ENCODE results near the gene DMBX1.

DMBX1 gene

DNA sequence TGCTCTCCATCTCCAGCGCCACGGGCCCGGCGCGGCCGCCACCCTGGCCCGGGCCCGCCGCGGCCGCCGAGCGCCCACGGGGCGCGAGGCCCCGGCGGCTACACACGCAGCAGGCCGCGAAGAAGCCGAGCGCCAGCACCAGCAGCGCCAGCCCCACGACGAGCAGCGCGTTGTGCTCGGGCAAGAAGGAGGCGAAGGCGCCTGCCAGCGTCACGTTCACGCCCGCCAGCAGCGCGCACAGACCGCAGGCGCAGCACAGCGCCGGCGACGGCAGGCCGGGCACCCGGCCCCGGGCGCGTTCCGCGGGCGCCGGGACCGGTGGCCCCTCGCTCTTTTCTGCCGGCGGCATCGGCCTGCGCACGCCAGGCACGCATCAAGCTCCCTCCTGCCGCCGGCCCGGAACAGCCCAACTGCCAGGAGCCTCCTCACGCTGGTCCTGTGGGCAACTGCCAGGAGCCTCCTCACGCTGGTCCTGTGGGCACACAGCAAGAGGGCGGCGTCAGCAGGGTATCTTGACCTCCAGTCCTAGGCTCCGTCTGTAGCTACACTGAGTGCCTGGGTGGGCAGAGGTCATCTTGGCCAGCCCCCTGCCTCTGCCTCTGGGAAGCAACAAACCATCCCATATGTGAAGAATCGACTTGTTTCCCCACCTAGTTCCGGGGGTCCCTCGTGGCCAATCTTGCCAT is 43.7 kb downstream of the DMBX1 start:
- H3K9me3 ChIP-seq (ENCODE audit: control insufficient read depth, low read length) = no peaks in the 10 kb centered on the region
- no peak overlapping the region for H3K27ac ChIP-seq
- no peaks in the 10 kb centered on the region for H3K79me2 ChIP-seq
- no peak overlapping the region for H3K9ac ChIP-seq
- no peaks in the 10 kb centered on the region for H3K4me1 ChIP-seq
- no peaks in the 10 kb centered on the region for H3K27me3 ChIP-seq (ENCODE audit: control insufficient read depth, insufficient read depth, low read length)
- TF ChIP-seq, protein P1, sequence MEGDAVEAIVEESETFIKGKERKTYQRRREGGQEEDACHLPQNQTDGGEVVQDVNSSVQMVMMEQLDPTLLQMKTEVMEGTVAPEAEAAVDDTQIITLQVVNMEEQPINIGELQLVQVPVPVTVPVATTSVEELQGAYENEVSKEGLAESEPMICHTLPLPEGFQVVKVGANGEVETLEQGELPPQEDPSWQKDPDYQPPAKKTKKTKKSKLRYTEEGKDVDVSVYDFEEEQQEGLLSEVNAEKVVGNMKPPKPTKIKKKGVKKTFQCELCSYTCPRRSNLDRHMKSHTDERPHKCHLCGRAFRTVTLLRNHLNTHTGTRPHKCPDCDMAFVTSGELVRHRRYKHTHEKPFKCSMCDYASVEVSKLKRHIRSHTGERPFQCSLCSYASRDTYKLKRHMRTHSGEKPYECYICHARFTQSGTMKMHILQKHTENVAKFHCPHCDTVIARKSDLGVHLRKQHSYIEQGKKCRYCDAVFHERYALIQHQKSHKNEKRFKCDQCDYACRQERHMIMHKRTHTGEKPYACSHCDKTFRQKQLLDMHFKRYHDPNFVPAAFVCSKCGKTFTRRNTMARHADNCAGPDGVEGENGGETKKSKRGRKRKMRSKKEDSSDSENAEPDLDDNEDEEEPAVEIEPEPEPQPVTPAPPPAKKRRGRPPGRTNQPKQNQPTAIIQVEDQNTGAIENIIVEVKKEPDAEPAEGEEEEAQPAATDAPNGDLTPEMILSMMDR (IDR thresholded peaks at IDR 0.05) = no peak
- H3K4me2 ChIP-seq (ENCODE audit: low read length) = peak overlapping the region; percentile 30
- H2AFZ ChIP-seq = peak overlapping the region; percentile 66
- no peak overlapping the region for H3K4me3 ChIP-seq (ENCODE audit: low read depth, low read length)
- H3K36me3 ChIP-seq (ENCODE audit: control insufficient read depth, insufficient read depth, low read length) = no peaks in the 10 kb centered on the region

DNA sequence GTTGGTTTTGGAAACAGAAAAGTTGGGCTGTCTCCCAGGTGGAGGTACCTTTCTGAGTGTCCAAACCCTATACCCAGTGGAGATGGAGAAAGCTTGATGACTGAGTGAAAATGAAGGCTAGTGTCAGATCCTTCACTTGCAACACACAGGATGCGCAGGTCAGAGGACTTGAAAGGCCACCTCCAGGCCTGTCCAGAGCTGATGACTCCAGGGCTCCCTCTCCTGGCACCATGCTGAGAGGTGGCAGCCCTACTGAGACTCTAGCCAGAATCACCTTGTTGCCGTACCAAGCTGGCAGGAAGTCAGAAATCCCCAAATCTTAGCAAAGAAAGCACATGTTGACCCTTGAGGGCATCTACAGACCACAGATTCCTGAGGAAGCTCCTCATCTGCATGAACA is 45.4 kb downstream of the DMBX1 start:
- Histone ChIP-seq H3K9ac (no peak overlapping the region), H3K9me3 (ENCODE audit: control insufficient read depth, low read length) (no peaks in the 10 kb centered on the region), H3K4me1 (no peaks in the 10 kb centered on the region), H3K27ac (no peak overlapping the region), H3K4me3 (ENCODE audit: low read depth, low read length) (no peak overlapping the region), H3K27me3 (ENCODE audit: control insufficient read depth, insufficient read depth, low read length) (no peaks in the 10 kb centered on the region), H3K79me2 (no peaks in the 10 kb centered on the region), H2AFZ (no peak overlapping the region), H3K4me2 (ENCODE audit: low read length) (no peak overlapping the region), H3K36me3 (ENCODE audit: control insufficient read depth, insufficient read depth, low read length) (no peaks in the 10 kb centered on the region)
- TF ChIP-seq, protein P1 (IDR thresholded peaks at IDR 0.05) = peak; percentile 37

DNA sequence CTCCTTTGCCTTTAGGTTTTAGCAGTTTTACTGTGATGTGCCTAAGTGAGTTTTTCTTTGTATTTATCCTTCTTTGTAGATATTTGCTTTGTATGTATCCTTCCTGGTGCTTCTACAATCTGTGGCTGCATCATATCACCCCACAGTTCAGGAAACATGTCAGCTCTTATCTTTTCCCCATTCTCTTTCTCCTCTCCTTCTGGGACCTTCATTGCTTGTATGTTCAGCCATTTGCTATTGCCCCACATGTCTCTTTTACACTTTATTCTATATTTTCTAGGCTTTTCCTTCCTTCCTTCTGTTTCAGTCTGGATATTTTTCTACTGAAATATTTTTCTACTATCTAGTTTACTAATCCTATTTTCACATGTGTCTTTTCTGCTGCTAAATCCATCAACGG is 46.9 kb downstream of the DMBX1 start:
- no peaks in the 10 kb centered on the region for H3K36me3 ChIP-seq (ENCODE audit: control insufficient read depth, insufficient read depth, low read length)
- H3K4me1 ChIP-seq = no peaks in the 10 kb centered on the region
- no peak overlapping the region for H3K9ac ChIP-seq
- no peak overlapping the region for H3K4me2 ChIP-seq (ENCODE audit: low read length)
- H3K27me3 ChIP-seq (ENCODE audit: control insufficient read depth, insufficient read depth, low read length) = no peaks in the 10 kb centered on the region
- H3K27ac ChIP-seq = no peak overlapping the region
- no peaks in the 10 kb centered on the region for H3K9me3 ChIP-seq (ENCODE audit: control insufficient read depth, low read length)
- no peak overlapping the region for H3K4me3 ChIP-seq (ENCODE audit: low read depth, low read length)
- no peak overlapping the region for H2AFZ ChIP-seq
- no peaks in the 10 kb centered on the region for H3K79me2 ChIP-seq
- TF ChIP-seq, protein P1 (IDR thresholded peaks at IDR 0.05) = no peak

DNA sequence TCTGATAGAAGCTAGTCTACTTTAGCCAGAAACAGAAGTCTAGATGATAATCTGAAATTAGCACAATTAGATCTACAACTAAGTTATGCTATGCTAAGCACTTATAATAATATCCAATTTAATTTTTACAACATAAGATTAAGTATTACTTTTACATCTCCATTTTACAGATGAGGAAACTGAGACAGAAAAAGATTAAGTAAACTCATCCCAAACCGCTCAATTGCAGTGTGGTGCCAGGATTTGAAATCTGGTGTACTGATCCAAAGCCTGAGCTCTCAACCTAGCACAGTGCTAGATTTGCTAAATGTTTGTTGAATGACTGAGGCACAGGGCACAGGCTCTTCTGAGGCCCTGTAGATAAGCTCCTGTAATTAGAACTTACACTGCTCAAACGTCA is 48.0 kb downstream of the DMBX1 start:
- no peak overlapping the region for H3K4me3 ChIP-seq (ENCODE audit: low read depth, low read length)
- H3K36me3 ChIP-seq (ENCODE audit: control insufficient read depth, insufficient read depth, low read length) = no peaks in the 10 kb centered on the region
- H3K9me3 ChIP-seq (ENCODE audit: control insufficient read depth, low read length) = no peaks in the 10 kb centered on the region
- H3K79me2 ChIP-seq = no peaks in the 10 kb centered on the region
- TF ChIP-seq, protein P1 (IDR thresholded peaks at IDR 0.05) = no peak
- H2AFZ ChIP-seq = no peak overlapping the region
- H3K27me3 ChIP-seq (ENCODE audit: control insufficient read depth, insufficient read depth, low read length) = no peaks in the 10 kb centered on the region
- H3K4me1 ChIP-seq = no peaks in the 10 kb centered on the region
- no peak overlapping the region for H3K4me2 ChIP-seq (ENCODE audit: low read length)
- H3K27ac ChIP-seq = no peak overlapping the region
- no peak overlapping the region for H3K9ac ChIP-seq

DNA sequence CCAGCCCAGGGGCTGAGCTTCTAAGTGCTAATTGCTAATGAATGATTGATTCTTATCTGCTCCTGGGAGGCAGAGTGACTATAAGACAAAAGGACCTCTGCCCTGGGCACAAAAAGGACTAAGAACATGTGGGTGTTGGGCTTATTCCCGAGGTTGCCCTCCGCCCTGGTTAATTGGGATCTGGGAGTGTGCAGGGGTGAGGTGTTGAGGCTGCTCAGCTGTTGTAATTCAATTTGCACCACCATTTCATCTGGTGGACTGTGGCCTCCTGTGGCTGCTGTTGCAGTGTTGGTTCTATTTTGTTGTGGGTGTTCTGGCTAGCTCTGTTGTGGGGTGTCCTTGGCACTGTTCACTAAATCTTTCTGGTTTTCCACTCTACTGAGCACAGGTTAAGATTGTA is 48.5 kb downstream of the DMBX1 start:
- Histone ChIP-seq H3K4me3 (ENCODE audit: low read depth, low read length) (no peak overlapping the region), H3K79me2 (no peaks in the 10 kb centered on the region), H3K36me3 (ENCODE audit: control insufficient read depth, insufficient read depth, low read length) (no peaks in the 10 kb centered on the region), H3K27me3 (ENCODE audit: control insufficient read depth, insufficient read depth, low read length) (no peaks in the 10 kb centered on the region), H3K4me2 (ENCODE audit: low read length) (no peak overlapping the region), H3K27ac (no peak overlapping the region), H3K9ac (no peak overlapping the region), H2AFZ (no peak overlapping the region), H3K4me1 (no peaks in the 10 kb centered on the region), H3K9me3 (ENCODE audit: control insufficient read depth, low read length) (no peaks in the 10 kb centered on the region)
- TF ChIP-seq, protein P1 (IDR thresholded peaks at IDR 0.05) = no peak

All from parathyroid adenoma (tissue), 2 donors.